Measurements from ENCODE around the gene SLC7A1. TPM values are rescaled to one million over a fixed set of nuclear protein-coding genes. Genes with fewer than 3 reads are reported as not detected.

SLC7A1 gene
- total and polyA plus RNA-seq, 2 of the 8 experiments (the other 6 are each of a cell fraction or from before 2014, with no cell fraction given), result 26.8 to 114 TPM

DNA sequence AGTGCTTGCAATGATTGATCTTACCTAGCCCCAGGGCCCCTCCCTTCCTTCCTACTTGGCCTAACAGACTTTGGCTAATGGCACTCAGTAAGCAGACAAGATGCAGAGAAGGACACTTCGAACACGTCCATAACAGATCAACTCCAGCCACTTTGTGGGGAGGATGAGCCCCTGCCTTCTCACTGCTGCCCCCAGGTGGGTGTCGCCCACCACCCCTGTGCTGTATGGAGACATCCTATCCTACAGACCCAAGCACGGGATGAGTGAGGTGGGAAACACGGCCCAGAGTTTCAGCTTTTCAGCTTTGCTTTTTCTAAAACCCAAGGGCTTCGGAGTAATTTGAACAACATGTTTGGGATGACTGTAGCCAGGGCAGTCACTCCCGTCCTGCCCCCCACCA, 5.5 kb downstream of the SLC7A1 start:
- Histone ChIP-seq H3K4ac (replicated peaks; ENCODE audit: insufficient read length, low read depth, low read length) (no peak overlapping the region), H2BK5ac (ENCODE audit: low read depth, low read length) (0 out of 2 replicates have a peak overlapping the region, but pooled peaks have one; percentile 61), H2AK5ac (ENCODE audit: low read depth, low read length) (no peak overlapping the region), H3K36me3 (ENCODE audit: control insufficient read depth in 2 of 4, insufficient read depth in 4 of 4, low read length in 3 of 4) (peaks cover 0 to 13% (median 0%) of the 10 kb centered on the region in 4 experiments; a peak in 1 of 8 replicates), H3K4me2 (ENCODE audit: insufficient read depth in 1 of 2, low read depth in 2 of 2, low read length in 2 of 2) (peak overlapping the region in 1 of 2 experiments; percentile 33; a peak in 1 of 4 replicates), H3K79me2 (ENCODE audit: control insufficient read depth in 1 of 2, insufficient read depth in 2 of 2, low read length in 2 of 2) (peaks cover 69 to 100% of the 10 kb centered on the region in 2 experiments), H3K18ac (ENCODE audit: extremely low read depth, low read length) (no peak overlapping the region), H3K9ac (replicated peaks in 1 of 4; ENCODE audit: extremely low read depth in 1 of 4, low read depth in 3 of 4, low read length in 3 of 4) (no peak overlapping the region), H3K23ac (ENCODE audit: insufficient read length) (no peak overlapping the region), H4K8ac (ENCODE audit: extremely low read depth, insufficient read depth, low read length) (no peak overlapping the region), H4K5ac (ENCODE audit: insufficient read length, low read depth, low read length) (no peak overlapping the region), H3K4me1 (replicated peaks in 1 of 4; ENCODE audit: control insufficient read depth in 3 of 4, insufficient read depth in 4 of 4, low read length in 3 of 4) (peaks cover 5 to 20% (median 12%) of the 10 kb centered on the region in 4 experiments), H3K27ac (ENCODE audit: low read depth, low read length) (0 out of 2 replicates have a peak overlapping the region, but pooled peaks have one; percentile 38), H3K14ac (ENCODE audit: insufficient read length) (no peak overlapping the region), H3K9me3 (ENCODE audit: insufficient read depth in 2 of 2, low read depth in 1 of 2, low read length in 1 of 2) (no peaks in the 10 kb centered on the region), H2AFZ (ENCODE audit: low read length) (no peak overlapping the region), H3K56ac (replicated peaks; ENCODE audit: insufficient read length, low read depth, low read length) (no peak overlapping the region), H4K91ac (replicated peaks; ENCODE audit: insufficient read length, low read length) (no peak overlapping the region), H3K23me2 (ENCODE audit: low read depth, low read length) (peaks cover 4% of the 10 kb centered on the region; the same call in 1 of the 2 replicates), H2BK12ac (ENCODE audit: low read depth, low read length) (no peak overlapping the region), H3K4me3 (ENCODE audit: extremely low read depth in 1 of 4, insufficient read depth in 2 of 4, low read depth in 3 of 4, low read length in 4 of 4) (no peak overlapping the region), H2BK20ac (ENCODE audit: low read length) (no peak overlapping the region), H3K79me1 (ENCODE audit: low read depth, low read length) (peaks cover 27% of the 10 kb centered on the region), H2BK15ac (ENCODE audit: low read length) (no peak overlapping the region), H2BK120ac (replicated peaks; ENCODE audit: low read depth, low read length) (no peak overlapping the region), H3K27me3 (replicated peaks in 1 of 4; ENCODE audit: control insufficient read depth in 3 of 4, extremely low read depth in 1 of 4, insufficient read depth in 3 of 4, low read length in 3 of 4) (no peaks in the 10 kb centered on the region), H4K20me1 (replicated peaks in 1 of 2; ENCODE audit: control insufficient read depth in 1 of 2, insufficient read depth in 2 of 2, low read length in 2 of 2) (peaks cover 41 to 59% of the 10 kb centered on the region in 2 experiments)
- DNase-seq (ENCODE audit: low read depth in 1 of 2, low spot score in 2 of 2) (no peak), FAIRE-seq (peak; percentile 32)
- WGBS, 2 experiments (ENCODE audit: extremely low coverage in 1 of 2, insufficient coverage in 1 of 2, insufficient read length in 1 of 2, insufficient replicate concordance in 2 of 2, low coverage in 1 of 2, low lambda C conversion rate in 2 of 2, missing lambda C conversion rate in 1 of 2), result 82% methylated on average over 7 of the region's 7 CpGs; no CpG with 5 or more reads in 1 of the 2 experiments
- CTCF ChIA-PET (ENCODE audit: partially characterized antibody), result no interaction called here
- POLR2A ChIA-PET (ENCODE audit: partially characterized antibody), result interaction anchor here (0.8 to 1.1 kb wide), 3 partner anchors 16 to 20 kb away, joined by 3 read pairs; no protein-coding TSS in a partner anchor
- no peak for TF ChIP-seq TBP (IDR thresholded peaks at IDR 0.05; ENCODE audit: low read depth, low read length)
- TF ChIP-seq, protein P1, sequence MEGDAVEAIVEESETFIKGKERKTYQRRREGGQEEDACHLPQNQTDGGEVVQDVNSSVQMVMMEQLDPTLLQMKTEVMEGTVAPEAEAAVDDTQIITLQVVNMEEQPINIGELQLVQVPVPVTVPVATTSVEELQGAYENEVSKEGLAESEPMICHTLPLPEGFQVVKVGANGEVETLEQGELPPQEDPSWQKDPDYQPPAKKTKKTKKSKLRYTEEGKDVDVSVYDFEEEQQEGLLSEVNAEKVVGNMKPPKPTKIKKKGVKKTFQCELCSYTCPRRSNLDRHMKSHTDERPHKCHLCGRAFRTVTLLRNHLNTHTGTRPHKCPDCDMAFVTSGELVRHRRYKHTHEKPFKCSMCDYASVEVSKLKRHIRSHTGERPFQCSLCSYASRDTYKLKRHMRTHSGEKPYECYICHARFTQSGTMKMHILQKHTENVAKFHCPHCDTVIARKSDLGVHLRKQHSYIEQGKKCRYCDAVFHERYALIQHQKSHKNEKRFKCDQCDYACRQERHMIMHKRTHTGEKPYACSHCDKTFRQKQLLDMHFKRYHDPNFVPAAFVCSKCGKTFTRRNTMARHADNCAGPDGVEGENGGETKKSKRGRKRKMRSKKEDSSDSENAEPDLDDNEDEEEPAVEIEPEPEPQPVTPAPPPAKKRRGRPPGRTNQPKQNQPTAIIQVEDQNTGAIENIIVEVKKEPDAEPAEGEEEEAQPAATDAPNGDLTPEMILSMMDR (IDR thresholded peaks at IDR 0.05; ENCODE audit: control extremely low read depth in 1 of 3, insufficient read depth in 1 of 3, low read depth in 1 of 3, low read length in 3 of 3), result peak; percentile 30 to 51 (median 41); a peak in 3 of 4 replicates
- TF ChIP-seq RAD21 (IDR thresholded peaks at IDR 0.05 in 1 of 2, conservative IDR thresholded peaks at IDR 0.05 in 1 of 2; ENCODE audit: low read depth in 2 of 2, low read length in 2 of 2), result peak; percentile 17 to 36; a peak in 3 of 4 replicates

Measured in H1 (cell line).